Limb (tissue), 2 donors: Measurements from ENCODE around the gene ARHGAP26.

ENCODE experiments used
- DNase-seq, 2 donors: peaks; one replicate each; pipeline ENCODE4 v3.0.0-alpha.2; 2016; ENCODE audit errors: extremely low spot score in 2 of 2

The ARHGAP26 gene

DNA sequence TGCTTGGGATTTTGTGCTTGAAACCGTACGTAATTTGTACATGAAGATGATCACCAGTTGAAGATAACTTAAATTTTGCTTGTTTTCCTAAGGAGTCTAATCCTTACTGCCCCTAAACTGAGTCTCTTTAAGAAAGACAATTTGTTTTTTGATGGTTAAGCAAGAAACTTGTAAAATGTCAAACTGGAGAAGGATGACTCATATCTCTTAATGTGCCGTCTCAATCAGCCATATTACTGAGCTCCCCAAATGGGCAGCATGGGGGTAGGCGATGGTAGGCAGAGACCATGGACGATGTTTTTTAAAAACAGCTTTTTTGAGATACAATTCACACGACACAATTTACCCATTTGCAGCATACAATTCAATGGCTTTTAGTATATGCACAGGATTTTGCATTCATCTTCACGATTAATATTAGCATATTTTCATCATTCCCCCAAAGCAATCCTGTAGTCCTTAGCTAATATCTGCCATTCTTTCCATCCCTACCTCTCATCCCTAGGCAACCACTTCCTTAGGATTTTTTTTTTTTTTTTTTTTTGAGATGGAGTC is 14.3 kb downstream of the ARHGAP26 start:
- no peak for DNase-seq

DNA sequence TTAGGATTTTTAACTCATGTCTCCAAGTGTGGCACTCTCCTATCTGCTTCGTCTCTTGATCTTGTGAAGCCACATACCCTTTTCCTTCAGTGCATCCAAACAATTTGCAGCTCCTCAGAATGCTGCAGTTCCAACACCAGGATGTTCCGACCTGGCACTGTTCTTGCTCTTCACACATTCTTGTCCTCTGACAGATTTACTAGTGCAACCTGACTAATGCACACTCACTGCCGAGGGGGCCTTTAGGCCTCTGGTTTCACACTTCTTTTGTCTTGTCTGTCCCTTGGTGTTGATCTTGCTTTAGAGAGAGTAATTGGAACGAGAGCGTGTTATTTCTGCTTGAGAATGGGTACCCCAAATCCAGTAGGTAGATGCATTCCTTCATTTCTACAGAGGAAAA is 15.0 kb downstream of the ARHGAP26 start:
- no peak for DNase-seq

DNA sequence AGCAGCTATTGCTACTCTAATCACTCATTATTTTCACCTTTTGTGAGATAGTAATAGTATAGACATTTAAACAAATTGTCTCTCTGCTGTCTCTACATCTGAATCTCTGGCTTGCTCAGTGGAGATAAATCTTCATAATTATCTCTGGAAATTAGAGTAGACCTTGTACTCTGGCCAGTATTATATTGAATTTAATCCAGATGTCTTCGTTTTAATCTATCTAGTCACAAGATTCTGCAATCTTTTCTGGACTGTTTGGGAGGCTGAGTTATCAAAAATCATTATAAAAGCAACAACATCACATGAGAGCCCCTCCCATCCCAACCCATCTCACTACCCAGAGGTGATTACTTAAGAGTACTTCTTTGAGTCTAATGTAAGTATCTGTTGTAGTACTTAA is 19.0 kb downstream of the ARHGAP26 start:
- no peak for DNase-seq

DNA sequence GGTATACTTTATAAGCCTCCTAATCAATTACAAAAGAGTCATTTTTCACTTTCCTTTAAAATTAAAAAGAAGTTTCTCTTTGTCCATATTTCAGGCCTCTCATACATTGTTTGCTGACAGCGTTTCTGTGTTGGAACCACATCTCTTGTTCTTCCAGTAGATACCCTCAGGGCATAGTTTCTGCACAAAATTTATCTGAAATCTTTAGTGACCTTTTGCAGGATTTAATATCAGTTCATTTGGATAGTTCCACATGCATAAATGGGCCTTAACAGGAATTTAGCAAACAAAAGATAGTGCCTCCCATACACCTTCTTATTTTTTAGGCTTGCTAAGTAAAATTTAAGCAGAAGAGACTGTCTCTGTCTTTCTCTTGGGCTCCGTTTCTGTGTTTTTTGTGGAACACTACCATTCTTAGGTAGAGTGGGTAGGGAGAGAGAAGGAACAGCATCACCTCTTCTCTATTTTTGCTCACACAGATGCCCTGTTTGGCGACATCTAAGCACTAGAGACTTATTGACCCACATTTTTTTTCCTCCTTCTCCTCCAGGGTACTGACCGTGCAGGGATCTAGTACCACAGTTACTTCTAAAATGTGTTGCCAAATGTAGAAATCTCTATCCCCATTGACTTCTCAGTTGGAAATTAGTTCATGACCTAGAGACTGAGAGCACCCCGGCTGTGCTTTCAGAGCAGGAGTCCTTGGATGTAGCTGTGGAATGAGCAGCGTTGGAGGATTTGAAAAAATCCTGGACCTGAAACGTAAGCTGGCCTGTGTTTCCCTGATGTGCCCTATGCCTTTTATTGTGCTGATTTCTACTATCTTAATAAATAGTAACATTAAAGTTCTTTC is 22.1 kb downstream of the ARHGAP26 start:
- no peak for DNase-seq

DNA sequence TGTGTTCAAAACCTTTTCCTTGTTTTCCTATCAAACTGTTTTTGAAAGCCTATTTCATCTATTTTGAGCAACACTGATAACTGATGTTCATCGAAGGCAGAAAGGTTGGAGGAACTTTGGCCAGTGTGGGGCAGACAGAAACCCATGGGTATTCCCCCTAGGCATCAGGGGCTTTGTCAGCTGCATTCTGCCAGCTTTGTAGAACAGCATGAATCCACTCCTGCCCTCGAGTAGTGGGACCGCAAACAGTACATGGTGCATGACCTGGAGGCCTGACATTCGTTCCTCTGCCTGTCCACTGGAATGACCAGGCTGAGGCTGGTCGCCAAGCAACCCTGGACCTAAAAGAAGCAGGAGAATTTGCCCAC is 22.7 kb downstream of the ARHGAP26 start:
- DNase-seq, result no peak

DNA sequence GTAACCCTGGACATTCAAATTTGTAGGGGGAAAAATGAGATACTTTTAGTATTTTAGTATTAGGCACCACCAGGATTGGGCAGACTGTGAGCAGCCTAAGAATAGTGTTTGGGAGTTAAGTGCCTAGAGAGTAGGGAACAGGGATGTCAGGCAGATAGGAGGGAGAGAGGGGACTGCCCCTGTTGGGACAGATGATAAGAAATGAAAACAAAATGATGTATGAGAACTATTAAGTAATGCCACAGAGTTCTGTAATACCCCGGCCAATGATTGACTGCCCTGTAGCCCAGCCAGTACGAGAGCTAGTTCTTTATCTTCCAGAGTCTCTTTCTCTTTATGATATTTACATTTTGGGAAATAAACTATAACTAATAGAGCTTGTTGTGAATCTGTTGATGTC is 24.4 kb downstream of the ARHGAP26 start:
- no peak for DNase-seq

DNA sequence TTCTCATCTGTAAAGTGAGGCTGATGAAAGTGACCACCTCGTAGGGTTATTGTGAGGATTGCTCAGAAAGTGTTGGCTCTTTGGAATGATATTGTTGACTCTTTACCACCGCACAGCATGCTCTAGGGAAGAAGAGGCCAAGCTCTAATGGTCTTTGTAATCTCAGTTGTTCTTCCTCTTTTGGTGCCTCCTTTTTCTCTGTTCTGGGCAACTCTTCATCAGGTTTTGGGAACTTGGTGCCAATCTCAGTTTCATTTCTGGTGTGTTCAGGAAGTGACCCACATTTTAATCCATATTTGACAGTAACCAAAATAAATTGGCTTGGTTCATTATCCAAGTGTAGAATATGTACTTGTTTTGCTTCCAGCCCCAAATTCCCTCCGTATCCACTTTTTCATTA is 25.1 kb downstream of the ARHGAP26 start:
- no peak for DNase-seq

DNA sequence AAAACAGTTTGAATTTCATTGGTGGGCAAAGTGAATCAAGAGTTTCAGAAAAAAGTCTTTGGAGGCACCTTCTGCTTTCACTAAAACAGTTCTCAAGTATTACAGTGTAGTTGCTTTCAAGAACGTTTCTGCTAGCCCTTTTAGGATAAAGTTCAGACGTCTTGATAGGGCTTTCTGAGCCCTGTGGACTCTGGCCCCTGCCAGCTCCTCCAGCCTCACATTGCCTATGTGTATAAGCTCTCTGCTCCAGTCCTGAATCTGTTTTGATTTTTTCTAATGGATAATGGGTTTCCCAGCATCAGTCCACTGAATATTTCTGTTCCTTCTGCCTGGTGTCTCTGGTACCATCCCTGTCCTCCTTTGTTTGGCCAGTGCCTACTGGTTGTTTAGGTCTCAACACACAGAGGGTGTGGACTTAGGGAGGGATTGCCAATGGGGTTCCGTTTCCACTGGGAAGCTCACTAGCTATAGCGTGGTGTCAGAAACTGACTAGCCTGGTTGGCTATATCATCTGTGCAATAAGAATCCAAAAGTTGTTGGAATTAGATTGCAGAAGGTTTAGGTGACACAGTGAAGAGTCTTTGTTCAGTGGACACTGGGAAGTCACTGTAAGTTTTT is 26.4 kb downstream of the ARHGAP26 start:
- no peak for DNase-seq

DNA sequence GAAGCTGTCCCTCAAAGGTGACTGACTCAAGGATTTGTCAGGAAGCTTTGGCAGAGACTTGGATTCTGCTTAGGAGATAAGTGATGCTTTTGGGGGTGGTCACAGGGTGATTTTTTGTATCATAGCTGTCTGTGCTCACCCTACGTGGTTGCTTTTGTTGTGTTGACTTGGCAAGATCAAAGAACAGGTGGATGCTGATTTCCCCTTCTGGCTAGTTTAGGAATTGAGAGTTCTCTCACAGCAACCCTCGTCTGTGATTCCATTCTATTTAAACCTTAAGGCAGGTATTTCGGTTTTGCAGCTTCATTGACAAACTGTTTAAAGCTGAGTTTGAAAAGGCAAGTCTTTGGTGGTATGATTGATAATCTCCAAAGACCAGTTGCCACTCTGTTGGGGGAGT is 27.2 kb downstream of the ARHGAP26 start:
- no peak for DNase-seq

DNA sequence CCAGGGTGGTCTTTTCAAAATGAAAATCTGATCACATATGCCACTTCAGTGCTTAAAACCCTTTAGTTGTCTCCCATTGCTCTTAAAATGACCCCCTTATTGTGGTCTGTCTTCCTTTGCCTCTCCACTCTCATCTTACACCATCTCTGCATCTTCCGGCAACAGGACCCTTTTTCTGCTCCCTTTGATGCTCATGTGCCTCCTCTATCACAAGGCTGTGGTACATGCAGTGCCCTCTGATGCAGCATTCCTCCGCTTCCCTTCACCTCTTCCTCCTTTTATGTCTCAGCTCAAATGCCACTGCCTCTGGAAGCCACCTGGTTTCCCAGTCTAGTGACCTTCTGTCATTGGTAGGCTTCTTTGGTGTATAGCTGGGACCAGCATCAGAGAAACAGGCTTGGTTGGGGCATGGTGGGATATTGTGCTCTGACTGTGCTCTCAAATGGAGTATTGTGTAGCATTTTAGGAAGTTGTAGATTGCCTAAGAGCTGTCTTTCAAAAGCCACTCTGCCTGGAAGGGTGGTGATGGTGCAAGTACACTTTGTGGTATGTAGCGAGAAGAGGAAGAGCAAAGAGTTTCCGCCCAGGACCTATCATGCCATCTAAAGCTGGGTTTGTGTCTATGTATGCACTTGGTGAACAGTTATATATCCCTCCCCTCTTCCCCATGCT is 28.1 kb downstream of the ARHGAP26 start:
- DNase-seq, result no peak

DNA sequence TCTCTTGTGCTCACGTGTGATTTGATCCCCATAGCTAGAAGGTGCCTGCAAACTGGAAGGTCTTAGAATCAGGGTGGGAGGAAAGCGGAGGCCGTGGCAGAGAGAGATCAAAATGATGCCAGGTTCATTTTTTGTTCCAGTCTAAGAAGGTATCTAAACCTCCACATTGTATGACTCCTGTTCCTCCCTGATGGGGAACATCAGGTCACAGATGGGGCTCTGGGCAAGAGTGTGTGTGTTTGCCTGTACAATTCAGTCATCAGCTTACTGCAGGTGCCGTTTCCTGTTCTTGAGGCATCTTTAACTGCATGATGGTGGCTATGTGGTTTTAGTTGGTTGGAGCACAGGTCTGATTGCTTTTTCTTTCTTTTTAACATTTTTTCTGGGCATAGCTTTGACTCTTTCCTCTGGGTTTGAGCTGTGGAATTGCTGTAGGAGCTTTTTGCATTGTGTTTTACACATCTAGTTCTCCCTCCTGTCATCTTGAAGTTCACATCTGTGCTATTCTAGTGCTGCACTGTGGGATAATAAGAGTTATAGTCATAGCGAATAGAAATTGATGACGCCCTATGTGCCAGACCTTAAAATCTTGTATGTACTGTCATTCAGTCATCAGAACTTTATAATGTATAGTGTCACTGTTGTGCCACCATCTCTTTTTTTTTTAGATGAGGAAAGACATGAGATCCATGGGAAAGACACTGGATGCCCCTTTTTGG is 30.8 kb downstream of the ARHGAP26 start:
- no peak for DNase-seq

DNA sequence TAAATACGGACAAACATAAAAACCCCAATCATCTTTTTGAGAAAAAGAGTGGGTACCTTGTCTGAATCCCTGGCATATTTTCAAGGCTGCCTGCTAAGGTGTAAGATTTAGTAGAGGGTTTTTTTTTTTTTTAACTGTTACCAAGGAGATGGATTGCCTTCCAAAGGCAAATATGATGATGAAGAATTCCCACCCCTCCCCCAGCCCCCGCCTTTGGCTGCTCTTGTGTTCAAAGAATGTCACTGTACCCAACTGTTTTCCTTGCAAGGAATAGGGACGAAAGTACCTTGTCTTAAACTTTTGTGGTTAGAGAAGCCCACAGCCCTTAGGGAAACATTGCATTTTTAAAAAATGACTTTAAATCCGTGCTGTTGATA is 31.3 kb downstream of the ARHGAP26 start:
- no peak for DNase-seq

DNA sequence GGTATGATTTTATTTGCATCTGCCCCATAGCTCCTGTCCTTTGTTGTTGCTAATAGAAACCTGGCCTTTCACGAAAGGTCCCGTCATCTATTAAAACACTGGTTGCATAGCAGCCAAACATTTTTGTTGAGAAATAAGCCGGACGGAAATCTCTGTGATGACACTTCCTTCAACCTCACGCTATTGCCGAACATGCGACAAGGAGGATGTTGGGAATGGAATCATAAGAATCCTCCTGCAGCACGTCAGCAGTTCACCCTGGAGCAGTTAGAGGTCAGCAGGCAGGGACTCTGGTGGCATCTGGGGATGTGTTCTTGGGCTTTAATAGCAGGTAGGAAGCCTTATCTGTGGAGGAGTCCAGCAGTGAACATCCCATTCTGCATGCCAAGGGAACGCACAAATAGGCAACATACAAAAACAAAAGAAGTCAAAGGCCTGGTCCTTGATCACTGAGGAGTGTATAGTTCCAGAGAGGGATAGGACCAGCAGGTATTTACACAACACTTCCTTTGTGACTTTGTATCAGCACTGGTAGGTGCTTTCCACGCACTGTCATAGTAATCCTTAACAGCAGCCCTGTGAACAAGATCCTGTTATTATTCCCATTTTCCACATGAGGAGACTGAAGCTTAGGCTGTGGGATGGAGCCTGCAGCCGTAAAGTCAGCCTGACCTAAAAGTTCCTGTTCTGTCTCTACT is 33.4 kb downstream of the ARHGAP26 start:
- no peak for DNase-seq

DNA sequence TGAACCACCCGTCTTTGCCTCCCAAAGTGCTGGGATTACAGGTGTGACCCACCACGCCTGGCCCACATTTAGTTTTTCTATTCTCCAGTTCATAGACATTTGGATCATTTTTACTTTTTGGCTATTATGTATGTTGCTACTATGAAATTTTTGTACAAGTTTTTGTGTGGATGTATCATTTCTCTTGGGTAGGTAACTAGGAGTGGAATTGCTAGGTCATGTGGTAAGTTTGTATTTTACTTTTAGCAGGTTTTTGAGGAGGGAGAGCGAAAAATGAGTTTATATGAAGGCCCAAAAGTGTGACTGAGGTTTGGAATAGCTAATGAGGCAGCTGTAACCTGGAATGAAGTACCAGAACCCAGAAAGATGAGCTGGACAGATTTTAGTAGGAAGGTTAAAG is 35.2 kb downstream of the ARHGAP26 start:
- no peak for DNase-seq

DNA sequence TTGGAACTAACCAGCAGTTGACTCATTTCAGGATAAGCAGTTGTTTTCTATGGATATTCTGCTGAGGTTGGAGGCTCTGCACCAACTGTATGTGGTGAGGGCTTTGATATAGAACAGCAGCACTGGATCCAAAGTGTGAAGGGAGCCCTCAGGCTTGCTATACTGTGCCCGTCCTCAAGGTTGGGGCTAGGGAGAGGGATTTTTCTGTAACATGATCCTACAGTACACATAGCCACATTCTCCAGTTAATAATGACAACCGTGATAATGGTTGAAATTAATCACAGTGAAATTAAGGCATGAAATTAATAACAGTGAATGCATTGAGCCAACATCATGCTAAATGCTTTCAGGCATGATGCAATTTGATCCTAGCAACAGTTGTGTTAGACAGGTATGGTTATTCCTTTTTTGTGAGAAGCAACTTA is 36.7 kb downstream of the ARHGAP26 start:
- no peak for DNase-seq

DNA sequence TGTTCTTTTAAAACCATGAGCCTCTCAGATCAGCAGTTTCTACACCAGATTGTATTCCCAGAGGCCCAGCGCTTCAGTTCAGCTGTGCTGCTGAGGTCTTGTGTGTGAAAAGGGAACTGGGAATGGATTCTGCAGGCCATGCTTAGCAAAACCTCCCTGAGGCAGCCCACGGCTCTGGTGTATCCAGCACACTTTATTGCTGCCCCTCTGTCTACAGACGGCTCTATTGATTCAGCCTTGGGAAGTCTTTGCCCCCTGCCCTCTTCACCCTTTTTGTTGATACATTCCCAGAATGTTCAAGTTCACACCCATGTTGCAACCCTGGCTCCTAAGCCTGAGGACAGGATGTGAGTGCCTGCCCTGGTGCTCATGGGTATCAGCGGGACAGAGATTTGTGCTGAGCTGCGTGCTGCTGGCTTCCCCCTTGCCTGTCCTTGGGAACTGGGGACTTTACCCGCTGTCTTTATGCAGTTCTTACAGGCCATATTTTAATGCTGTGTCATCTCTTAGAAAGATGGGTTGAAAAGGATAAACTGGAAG is 37.3 kb downstream of the ARHGAP26 start:
- DNase-seq, result peak in 1 of 2 donors; percentile 41

DNA sequence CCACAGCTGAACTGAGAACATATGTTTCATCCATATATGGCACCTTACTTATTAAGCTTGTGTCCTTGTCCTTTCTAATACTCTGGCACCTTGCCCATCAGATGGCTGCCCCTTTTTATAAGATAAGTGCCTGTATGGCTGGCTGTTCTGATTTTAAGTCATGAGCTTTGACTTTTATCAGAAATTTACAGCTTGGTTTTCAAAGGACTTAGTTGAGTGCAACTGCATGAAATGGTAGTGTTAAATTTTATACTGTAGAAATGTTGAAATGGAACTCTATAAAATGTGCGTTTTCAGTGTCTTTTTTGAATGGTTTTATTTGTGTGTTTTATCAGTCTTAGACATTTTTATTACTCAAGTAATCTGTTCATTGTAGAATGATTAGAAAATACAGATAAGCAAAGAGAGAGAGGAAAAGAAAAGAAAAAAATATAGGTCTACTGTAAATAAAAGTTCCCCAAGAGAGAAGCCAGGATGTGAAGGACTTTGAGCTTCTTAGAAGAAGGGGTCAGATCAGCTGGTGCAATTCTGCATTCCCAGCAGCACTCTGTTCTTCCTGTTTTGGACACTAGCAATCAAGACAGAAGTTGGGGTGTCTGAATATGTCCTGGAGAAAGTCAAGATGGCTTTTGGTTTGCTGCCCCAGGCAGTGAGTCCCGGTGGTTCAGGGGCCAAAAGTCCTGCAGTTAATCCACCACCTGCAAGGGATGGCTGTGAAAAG is 38.9 kb downstream of the ARHGAP26 start:
- no peak for DNase-seq

DNA sequence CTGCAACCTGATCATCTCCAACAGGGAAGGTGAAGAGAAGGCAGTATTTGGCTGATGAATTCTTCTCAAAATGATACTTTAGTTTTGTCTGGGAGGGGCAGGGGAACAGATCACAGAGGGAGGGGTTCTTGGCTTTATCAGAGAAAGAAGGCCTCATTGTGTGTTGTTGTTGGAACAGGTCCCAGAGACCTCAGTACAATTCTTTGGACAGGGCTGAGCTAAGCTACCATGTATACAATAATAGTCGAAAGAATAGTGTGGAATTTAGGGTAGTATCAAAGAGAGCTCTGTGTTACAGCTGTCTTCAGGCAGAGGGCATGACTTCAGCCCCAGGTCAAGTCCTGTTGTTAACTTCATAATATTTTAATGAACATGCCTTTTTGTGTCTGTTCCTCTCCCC is 39.9 kb downstream of the ARHGAP26 start:
- peak in 1 of 2 donors; percentile 34 for DNase-seq

DNA sequence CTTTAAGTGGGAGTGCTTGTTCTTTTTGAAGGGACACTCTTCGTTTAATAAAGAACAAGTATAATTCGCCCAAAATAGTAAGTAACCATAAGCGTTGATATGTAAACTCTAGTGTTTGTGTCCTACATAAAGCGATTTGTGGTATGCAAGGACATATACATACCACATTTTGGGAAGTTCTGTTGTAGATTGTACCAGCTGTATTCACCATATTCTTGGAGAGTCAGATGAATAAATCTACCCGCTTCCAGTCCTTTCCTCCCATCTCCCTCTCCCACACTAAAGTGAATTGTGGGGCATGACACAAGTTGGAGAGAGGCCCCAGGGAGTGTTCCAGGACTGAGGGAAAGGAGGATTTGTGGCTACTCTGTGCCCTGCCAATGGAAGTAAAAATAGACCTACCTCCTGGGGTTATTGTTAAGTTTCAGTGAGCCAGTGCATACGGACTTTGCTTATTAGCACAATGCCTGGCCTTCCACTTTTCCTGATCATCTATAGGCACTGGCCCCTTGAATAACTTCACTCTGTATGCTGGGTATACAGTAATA is 40.6 kb downstream of the ARHGAP26 start:
- no peak for DNase-seq
